ENCODE results near the gene CYP26A1.

Gene CYP26A1

GRCh38 chr10:93073539-93074146 lies at the start of gene CYP26A1:
Gene CYP26A1, plus strand, starts transcription at chr10:93073893. Its CDS starts 42 bp downstream, at chr10:93073935.
- peaks cover 27% of the 10 kb centered on the region for H3K4me1 ChIP-seq (ENCODE audit: control insufficient read depth, insufficient read depth, low read length)
- H3K4me3 ChIP-seq (ENCODE audit: low read length), result no peak within 1 kb of the TSS
- H3K9ac ChIP-seq (ENCODE audit: low read length), result no peak within 1 kb of the TSS
- no peaks in the 10 kb centered on the region for H3K36me3 ChIP-seq (ENCODE audit: control insufficient read depth, insufficient read depth, low read length)
- no peaks in the 10 kb centered on the region for H3K9me3 ChIP-seq (ENCODE audit: control insufficient read depth, low read length)
- peaks cover 89% of the 10 kb centered on the region for H3K27me3 ChIP-seq (ENCODE audit: control insufficient read depth, insufficient read depth, low read length)

- no peaks in the 10 kb centered on the region for H3K9me3 ChIP-seq (ENCODE audit: control insufficient read depth, low read length)
- no peaks in the 10 kb centered on the region for H3K36me3 ChIP-seq (ENCODE audit: control insufficient read depth, insufficient read depth, low read length)
- no peaks in the 10 kb centered on the region for H3K4me1 ChIP-seq (ENCODE audit: control insufficient read depth, insufficient read depth, low read length)
- H3K4me3 ChIP-seq (ENCODE audit: low read length), result no peak overlapping the region
- H3K27me3 ChIP-seq (ENCODE audit: control insufficient read depth, insufficient read depth, low read length), result no peaks in the 10 kb centered on the region
- no peak overlapping the region for H3K9ac ChIP-seq (ENCODE audit: low read length)
Measured at GRCh38 chr10:93026072-93026471, 47.6 kb upstream of the CYP26A1 start.

- Histone ChIP-seq H3K4me1 (ENCODE audit: control insufficient read depth, insufficient read depth, low read length) (no peaks in the 10 kb centered on the region), H3K9me3 (ENCODE audit: control insufficient read depth, low read length) (no peaks in the 10 kb centered on the region), H3K9ac (ENCODE audit: low read length) (no peak overlapping the region), H3K4me3 (ENCODE audit: low read length) (no peak overlapping the region), H3K27me3 (ENCODE audit: control insufficient read depth, insufficient read depth, low read length) (no peaks in the 10 kb centered on the region), H3K36me3 (ENCODE audit: control insufficient read depth, insufficient read depth, low read length) (no peaks in the 10 kb centered on the region)
Measured at GRCh38 chr10:93027508-93027907, 46.2 kb upstream of the CYP26A1 start.

- Histone ChIP-seq H3K9me3 (ENCODE audit: control insufficient read depth, low read length) (no peaks in the 10 kb centered on the region), H3K4me1 (ENCODE audit: control insufficient read depth, insufficient read depth, low read length) (peaks cover under 1% of the 10 kb centered on the region), H3K4me3 (ENCODE audit: low read length) (no peak overlapping the region), H3K36me3 (ENCODE audit: control insufficient read depth, insufficient read depth, low read length) (no peaks in the 10 kb centered on the region), H3K27me3 (ENCODE audit: control insufficient read depth, insufficient read depth, low read length) (no peaks in the 10 kb centered on the region), H3K9ac (ENCODE audit: low read length) (no peak overlapping the region)
Measured at GRCh38 chr10:93028883-93029282, 44.8 kb upstream of the CYP26A1 start.

GRCh38 chr10:93030409-93030808 lies 43.3 kb upstream of the CYP26A1 start:
- no peaks in the 10 kb centered on the region for H3K27me3 ChIP-seq (ENCODE audit: control insufficient read depth, insufficient read depth, low read length)
- no peaks in the 10 kb centered on the region for H3K36me3 ChIP-seq (ENCODE audit: control insufficient read depth, insufficient read depth, low read length)
- H3K9me3 ChIP-seq (ENCODE audit: control insufficient read depth, low read length), result no peaks in the 10 kb centered on the region
- H3K4me3 ChIP-seq (ENCODE audit: low read length), result no peak overlapping the region
- no peak overlapping the region for H3K9ac ChIP-seq (ENCODE audit: low read length)
- peaks cover 7% of the 10 kb centered on the region for H3K4me1 ChIP-seq (ENCODE audit: control insufficient read depth, insufficient read depth, low read length)

GRCh38 chr10:93032105-93032808 lies 41.4 kb upstream of the CYP26A1 start:
- no peaks in the 10 kb centered on the region for H3K36me3 ChIP-seq (ENCODE audit: control insufficient read depth, insufficient read depth, low read length)
- no peaks in the 10 kb centered on the region for H3K27me3 ChIP-seq (ENCODE audit: control insufficient read depth, insufficient read depth, low read length)
- no peaks in the 10 kb centered on the region for H3K9me3 ChIP-seq (ENCODE audit: control insufficient read depth, low read length)
- H3K4me3 ChIP-seq (ENCODE audit: low read length), result no peak overlapping the region
- peaks cover 7% of the 10 kb centered on the region for H3K4me1 ChIP-seq (ENCODE audit: control insufficient read depth, insufficient read depth, low read length)
- H3K9ac ChIP-seq (ENCODE audit: low read length), result no peak overlapping the region

- no peak overlapping the region for H3K4me3 ChIP-seq (ENCODE audit: low read length)
- no peaks in the 10 kb centered on the region for H3K9me3 ChIP-seq (ENCODE audit: control insufficient read depth, low read length)
- peaks cover 7% of the 10 kb centered on the region for H3K4me1 ChIP-seq (ENCODE audit: control insufficient read depth, insufficient read depth, low read length)
- H3K27me3 ChIP-seq (ENCODE audit: control insufficient read depth, insufficient read depth, low read length), result no peaks in the 10 kb centered on the region
- H3K9ac ChIP-seq (ENCODE audit: low read length), result no peak overlapping the region
- H3K36me3 ChIP-seq (ENCODE audit: control insufficient read depth, insufficient read depth, low read length), result no peaks in the 10 kb centered on the region
Measured at GRCh38 chr10:93032809-93033137, 40.9 kb upstream of the CYP26A1 start.

- H3K4me1 ChIP-seq (ENCODE audit: control insufficient read depth, insufficient read depth, low read length), result peaks cover 7% of the 10 kb centered on the region
- no peaks in the 10 kb centered on the region for H3K36me3 ChIP-seq (ENCODE audit: control insufficient read depth, insufficient read depth, low read length)
- H3K9ac ChIP-seq (ENCODE audit: low read length), result no peak overlapping the region
- no peak overlapping the region for H3K4me3 ChIP-seq (ENCODE audit: low read length)
- no peaks in the 10 kb centered on the region for H3K9me3 ChIP-seq (ENCODE audit: control insufficient read depth, low read length)
- H3K27me3 ChIP-seq (ENCODE audit: control insufficient read depth, insufficient read depth, low read length), result no peaks in the 10 kb centered on the region
Measured at GRCh38 chr10:93034426-93034825, 39.3 kb upstream of the CYP26A1 start.

GRCh38 chr10:93039110-93039509 lies 34.6 kb upstream of the CYP26A1 start:
- H3K4me3 ChIP-seq (ENCODE audit: low read length), result no peak overlapping the region
- no peaks in the 10 kb centered on the region for H3K27me3 ChIP-seq (ENCODE audit: control insufficient read depth, insufficient read depth, low read length)
- no peak overlapping the region for H3K9ac ChIP-seq (ENCODE audit: low read length)
- no peaks in the 10 kb centered on the region for H3K36me3 ChIP-seq (ENCODE audit: control insufficient read depth, insufficient read depth, low read length)
- peaks cover 4% of the 10 kb centered on the region for H3K4me1 ChIP-seq (ENCODE audit: control insufficient read depth, insufficient read depth, low read length)
- H3K9me3 ChIP-seq (ENCODE audit: control insufficient read depth, low read length), result no peaks in the 10 kb centered on the region

- no peaks in the 10 kb centered on the region for H3K4me1 ChIP-seq (ENCODE audit: control insufficient read depth, insufficient read depth, low read length)
- H3K9ac ChIP-seq (ENCODE audit: low read length), result no peak overlapping the region
- H3K36me3 ChIP-seq (ENCODE audit: control insufficient read depth, insufficient read depth, low read length), result no peaks in the 10 kb centered on the region
- no peaks in the 10 kb centered on the region for H3K9me3 ChIP-seq (ENCODE audit: control insufficient read depth, low read length)
- H3K4me3 ChIP-seq (ENCODE audit: low read length), result no peak overlapping the region
- no peaks in the 10 kb centered on the region for H3K27me3 ChIP-seq (ENCODE audit: control insufficient read depth, insufficient read depth, low read length)
Measured at GRCh38 chr10:93039721-93040120, 34.0 kb upstream of the CYP26A1 start.

GRCh38 chr10:93054486-93054885 lies 19.2 kb upstream of the CYP26A1 start:
- Histone ChIP-seq H3K4me1 (ENCODE audit: control insufficient read depth, insufficient read depth, low read length) (no peaks in the 10 kb centered on the region), H3K4me3 (ENCODE audit: low read length) (no peak overlapping the region), H3K27me3 (ENCODE audit: control insufficient read depth, insufficient read depth, low read length) (peaks cover under 1% of the 10 kb centered on the region), H3K9me3 (ENCODE audit: control insufficient read depth, low read length) (no peaks in the 10 kb centered on the region), H3K36me3 (ENCODE audit: control insufficient read depth, insufficient read depth, low read length) (no peaks in the 10 kb centered on the region), H3K9ac (ENCODE audit: low read length) (no peak overlapping the region)

- no peak overlapping the region for H3K4me3 ChIP-seq (ENCODE audit: low read length)
- no peaks in the 10 kb centered on the region for H3K36me3 ChIP-seq (ENCODE audit: control insufficient read depth, insufficient read depth, low read length)
- no peaks in the 10 kb centered on the region for H3K9me3 ChIP-seq (ENCODE audit: control insufficient read depth, low read length)
- H3K27me3 ChIP-seq (ENCODE audit: control insufficient read depth, insufficient read depth, low read length), result peaks cover 37% of the 10 kb centered on the region
- H3K4me1 ChIP-seq (ENCODE audit: control insufficient read depth, insufficient read depth, low read length), result peaks cover 8% of the 10 kb centered on the region
- H3K9ac ChIP-seq (ENCODE audit: low read length), result no peak overlapping the region
Measured at GRCh38 chr10:93058139-93058538, 15.6 kb upstream of the CYP26A1 start.
